ENCODE data around the gene GLTPD2.

DNA sequence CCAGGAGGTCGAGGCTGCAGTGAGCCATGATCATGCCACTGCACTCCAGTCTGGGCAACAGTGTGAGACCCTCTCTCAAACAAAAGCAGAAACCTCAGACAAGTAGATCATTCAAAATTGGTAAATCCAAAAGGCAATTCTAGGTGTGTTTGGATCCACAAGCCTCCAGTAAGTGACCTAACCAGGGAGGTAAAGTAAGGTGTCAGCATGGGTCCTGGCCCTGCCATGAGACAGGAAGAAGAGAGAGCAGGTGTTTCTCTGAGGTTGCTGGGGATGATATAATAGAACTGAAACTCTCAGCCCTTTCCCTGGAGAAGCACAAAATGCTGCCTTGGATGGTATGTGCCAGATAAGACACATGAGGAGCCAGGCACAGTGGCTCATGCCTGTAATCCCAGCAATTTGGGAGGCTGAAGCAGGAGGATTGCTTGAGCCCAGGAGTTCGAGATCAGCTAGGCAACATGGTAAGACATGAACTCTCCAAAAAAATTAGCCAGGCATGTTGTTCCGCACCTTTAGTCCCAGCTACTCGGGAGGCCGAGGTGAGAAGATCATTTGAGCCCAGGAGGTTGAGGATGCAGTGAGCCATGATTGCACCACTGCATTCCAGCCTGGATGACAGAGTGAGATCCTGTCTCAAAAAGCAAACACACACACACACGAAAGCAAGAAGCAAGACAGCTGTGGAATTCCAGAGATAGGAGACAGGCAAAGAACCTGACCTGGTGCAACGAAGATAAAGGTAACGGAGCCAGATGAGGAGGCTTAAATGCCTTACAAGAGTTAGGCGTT is 10.6 kb upstream of the GLTPD2 start:
- TF ChIP-seq, protein P1, sequence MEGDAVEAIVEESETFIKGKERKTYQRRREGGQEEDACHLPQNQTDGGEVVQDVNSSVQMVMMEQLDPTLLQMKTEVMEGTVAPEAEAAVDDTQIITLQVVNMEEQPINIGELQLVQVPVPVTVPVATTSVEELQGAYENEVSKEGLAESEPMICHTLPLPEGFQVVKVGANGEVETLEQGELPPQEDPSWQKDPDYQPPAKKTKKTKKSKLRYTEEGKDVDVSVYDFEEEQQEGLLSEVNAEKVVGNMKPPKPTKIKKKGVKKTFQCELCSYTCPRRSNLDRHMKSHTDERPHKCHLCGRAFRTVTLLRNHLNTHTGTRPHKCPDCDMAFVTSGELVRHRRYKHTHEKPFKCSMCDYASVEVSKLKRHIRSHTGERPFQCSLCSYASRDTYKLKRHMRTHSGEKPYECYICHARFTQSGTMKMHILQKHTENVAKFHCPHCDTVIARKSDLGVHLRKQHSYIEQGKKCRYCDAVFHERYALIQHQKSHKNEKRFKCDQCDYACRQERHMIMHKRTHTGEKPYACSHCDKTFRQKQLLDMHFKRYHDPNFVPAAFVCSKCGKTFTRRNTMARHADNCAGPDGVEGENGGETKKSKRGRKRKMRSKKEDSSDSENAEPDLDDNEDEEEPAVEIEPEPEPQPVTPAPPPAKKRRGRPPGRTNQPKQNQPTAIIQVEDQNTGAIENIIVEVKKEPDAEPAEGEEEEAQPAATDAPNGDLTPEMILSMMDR (IDR thresholded peaks at IDR 0.05) = no peak
- TF ChIP-seq POLR2AphosphoS5 (IDR thresholded peaks at IDR 0.05) (no peak), POLR2A (IDR thresholded peaks at IDR 0.05) (no peak), EP300 (IDR thresholded peaks at IDR 0.05) (no peak)

All from upper lobe of left lung (tissue), 4 donors.